HG02852 (cell line): ENCODE results near the gene IGSF3.

Experiments used
- ATAC-seq: cut with Tn5 transposase; IDR thresholded peaks from one replicate; pipeline ENCODE4 v1.9.1; 2021; ENCODE audit warnings: mild to moderate bottlenecking, moderate library complexity; ENCODE audit not compliant: unreplicated experiment

Gene IGSF3

DNA sequence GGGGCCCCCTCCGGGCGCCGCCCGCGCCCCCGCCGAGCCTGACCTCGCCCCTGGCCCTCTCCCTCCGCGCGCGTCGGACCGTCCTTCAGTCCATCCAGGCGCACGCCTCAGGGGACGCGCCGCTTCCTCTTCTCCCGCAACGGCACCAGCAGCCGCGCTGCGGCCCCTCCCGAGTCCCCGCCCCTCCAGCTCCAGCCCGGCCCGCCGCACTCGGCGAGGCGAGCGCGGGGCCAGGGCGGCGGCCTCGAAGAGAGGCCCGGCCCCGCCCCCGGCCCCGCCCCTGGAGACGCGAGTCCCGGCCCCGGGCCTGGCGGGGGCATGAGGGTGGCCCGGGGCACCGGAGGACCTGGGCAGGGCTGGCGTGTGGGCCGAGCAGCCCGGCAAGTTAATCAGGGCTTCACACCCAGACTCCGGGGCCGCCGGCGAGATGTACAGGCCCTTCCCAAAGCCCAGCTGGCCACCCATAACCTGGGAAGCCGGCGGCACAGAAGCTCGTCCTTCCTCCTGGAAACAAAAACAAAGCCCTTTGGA, at the start of gene IGSF3:
IGSF3 (minus strand) TSS at position 159 of the 531 bp plus-strand sequence. CDS start 1,407 bp downstream, outside the sequence.
- peak; percentile 67 for ATAC-seq

DNA sequence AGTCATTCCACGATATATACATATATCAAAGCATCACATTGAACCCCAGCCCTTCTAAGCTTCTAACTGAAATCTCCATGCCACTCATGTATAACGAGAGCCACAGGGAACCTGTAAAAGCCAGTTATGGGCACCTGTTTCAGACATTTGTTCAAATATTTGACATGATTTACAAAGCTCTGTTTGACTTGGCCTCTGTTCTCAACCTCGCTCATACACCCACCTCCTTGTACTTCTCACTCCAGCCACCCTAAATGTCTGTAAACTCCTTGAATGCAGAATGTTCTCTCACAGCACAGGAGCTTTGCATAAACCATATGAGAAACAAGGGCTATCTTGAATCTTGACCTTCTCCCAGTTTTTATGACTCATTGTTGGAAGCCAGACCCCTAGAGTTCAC, 49.8 kb upstream of the IGSF3 start:
- ATAC-seq: no peak

DNA sequence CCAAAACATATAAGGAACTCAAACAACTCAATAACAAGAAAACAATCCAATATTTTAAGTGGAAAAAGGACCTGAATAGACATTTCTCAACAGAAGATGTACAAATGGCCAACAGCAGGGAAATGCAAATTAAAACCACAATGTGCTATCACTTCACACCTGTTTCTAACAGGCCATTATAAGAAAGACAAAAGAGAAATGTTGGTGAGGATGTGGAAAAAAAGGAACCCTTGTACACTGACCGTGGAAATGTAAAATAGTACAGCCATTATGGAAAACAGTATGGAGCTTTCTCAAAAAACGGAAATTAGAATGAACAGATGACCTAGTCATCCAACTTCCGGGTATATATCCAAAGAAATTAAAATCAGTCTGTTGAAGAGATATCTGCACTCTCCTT, 48.9 kb upstream of the IGSF3 start:
- no peak for ATAC-seq

DNA sequence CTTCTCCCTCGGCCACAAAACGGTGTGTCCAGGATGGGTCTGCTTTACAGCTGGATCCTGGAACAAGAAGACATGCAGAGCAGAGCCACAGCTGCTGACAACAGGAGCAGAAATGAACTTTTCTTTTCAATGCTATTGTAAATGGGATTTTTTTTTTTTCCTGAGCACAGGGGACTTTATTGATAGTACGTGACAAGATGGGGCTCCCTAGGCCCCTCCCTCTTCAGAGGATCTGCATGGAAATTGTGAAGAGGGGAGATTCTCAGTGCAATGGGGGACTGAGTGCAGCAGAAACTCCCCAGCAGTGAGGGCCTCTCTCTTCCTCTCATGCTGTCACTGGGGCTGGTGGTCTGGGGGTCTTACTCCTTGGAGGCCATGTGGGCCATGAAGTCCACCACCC, 45.9 kb upstream of the IGSF3 start:
- ATAC-seq: no peak

DNA sequence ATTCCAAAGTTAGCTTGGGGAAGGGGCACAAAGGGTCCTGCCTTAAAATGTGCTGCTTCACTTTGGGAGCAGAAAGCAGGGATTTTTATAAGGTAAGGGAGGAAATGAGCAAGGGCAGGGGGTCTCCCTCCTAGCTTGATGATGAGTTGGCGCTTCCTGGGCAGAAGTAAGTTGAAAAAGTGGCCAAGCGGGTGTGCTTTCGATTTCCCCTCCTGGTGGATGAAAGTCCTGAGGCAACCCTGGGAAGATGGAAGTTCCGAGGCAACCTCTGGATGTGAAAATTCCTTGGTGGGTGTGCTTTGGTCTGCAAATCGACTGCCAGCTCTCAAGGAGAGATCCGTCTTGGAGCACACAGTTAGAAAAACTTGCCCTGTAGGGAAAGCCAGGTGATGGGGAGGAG, 45.0 kb upstream of the IGSF3 start:
- no peak for ATAC-seq

DNA sequence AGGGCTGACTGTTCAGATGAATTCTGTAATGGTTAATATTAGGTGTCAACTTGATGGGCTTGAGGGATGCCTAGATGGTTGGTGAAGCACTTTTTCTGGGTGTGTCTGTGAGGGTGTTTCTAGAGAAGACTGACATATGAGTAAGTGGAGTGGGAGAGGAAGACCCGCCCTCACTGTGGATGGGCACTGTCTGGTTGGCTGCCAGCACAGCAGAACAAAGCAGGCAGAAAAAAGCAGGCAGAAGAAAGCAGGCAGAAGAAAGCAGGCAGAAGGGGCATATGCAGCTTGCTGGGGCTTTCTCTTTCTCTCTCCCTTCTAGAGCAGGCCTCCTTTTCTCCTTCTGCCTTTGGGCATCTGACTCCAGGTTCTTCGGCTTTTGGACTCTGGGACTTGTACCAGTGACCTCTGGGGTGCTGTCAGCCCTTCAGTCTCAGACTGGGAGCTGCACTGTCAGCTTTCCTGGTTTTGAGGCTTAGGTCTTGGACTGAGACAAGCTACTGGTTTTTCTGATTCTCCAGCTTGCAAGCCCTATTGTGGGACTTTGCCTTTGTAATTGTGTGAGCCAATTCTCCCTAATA, 43.8 kb upstream of the IGSF3 start:
- ATAC-seq: no peak

DNA sequence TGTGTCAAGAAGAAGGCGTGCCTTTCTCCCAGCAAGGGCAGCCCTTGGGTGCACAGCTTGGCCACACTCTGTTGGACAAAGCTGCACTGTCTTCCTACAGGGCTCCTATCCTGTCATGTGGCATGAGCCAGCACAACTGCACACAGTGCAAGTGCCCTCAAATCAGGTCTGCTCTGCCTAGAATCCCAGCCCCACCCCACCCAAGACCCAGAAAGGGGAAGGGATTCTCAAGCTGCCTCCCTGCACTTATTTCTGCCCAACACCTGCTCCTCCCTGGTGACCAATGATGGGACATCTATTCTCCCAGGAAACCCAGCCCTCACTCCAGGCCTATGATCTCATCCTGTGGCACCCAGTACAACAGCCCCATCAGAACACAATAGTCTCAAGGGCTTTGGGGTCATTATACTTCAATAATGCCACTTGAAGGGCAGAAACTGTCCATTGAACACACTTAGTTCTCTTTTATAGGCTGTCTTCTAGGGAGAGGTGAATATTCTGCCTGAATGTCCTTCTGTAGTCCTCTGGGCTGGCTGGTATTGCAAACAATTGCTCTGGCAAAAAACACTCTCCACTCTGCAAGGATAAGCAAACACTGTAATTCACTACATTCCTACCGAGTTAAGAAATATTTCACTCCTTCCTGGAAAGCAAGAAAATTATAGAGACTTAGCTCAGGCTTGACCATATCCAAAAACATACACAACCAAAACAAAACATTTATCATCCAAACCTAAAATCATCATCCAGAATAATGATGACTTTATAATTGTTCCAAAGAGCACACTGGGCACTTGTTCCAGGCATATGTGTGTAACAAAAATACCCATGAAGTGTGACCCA, 43.1 kb upstream of the IGSF3 start:
- no peak for ATAC-seq

DNA sequence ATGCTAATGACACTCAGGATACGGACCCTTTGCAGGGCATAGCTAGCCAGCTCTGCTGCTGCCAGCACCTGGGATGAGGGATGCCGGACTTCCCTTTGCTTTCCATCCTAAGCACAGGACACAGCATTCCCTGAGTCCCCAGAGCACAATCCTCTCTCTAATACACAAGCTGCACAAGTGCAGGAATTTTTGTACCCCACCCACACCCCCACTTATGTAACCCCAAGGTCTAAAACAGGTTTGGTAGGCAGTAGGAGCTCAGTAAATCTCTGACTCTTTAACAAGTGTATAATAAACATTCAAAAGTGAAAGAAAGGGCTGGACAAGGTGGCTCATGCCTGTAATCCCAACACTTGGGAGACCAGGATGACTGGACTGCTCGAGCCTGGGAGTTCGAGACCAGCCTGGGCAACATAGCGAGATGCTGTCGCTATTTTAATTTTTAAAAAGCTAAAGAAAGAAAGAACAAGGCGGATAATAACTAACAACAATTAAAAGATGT, 42.2 kb upstream of the IGSF3 start:
- no peak for ATAC-seq

DNA sequence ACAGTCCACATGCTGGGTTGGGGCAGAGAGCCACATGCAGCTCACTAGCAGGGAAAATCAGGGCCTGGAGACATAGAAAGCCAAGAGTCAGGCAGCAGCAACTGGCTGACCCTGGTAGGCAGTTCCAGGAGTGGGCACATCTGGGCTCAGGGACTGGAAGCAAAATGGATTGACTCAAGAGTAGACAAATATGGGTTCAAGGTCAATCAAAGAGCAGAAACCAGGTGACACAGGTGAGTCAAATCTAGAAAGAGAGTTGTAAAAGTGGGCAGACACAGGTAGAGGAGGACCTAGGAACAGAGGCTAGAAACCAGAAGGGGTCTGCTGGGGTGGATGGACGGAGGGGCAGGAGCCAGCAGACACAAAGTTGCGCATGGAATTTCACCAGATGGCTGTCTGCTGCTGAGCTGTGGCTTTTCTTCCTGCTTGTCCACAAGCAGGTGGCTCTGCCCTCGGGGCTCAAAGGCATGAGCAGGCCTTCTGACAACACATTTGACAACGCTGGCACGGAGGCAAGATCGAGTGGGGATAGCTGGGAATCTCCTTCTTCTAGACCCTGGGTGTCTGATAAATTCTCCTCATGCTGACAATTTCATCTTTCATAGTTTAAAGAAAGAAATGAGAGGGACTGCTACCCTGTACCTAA, 40.8 kb upstream of the IGSF3 start:
- ATAC-seq: no peak

DNA sequence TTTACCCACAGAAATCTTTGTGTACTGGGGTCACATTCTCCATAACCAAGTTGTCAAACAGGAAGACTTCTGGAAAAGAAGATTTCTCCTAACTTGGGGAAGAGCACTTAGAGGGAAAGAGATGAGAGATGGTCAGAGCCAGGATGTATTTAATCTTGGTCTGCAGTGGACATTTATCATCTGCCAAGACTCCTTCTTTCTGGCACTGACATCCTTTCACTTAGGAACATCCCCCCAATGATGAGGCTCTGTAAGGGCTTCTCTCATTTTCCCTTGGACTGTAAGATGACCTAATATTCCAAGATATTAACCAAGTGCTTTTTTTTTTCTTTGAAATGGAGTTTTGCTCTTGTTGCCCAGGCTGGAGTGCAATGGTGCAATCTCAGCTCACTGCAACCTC, 39.3 kb upstream of the IGSF3 start:
- ATAC-seq: no peak

DNA sequence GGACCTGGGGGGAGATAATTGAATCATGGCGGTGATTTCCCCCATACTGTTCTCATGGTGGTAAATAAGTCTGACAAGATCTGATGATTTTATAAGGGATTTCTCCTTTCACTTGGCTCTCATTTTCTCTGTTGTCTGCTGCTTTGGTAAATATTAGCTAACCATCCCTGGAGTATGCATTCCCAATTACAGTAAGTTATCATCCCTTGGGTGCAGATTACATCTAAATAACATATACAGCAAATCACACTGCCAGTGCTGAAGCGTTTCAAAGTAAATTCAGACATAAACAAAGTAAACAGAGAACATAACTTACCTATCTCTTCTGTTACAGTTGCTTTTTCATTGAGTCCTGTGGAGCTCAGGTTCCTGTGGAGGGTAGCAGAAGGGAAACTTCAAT, 38.6 kb upstream of the IGSF3 start:
- no peak for ATAC-seq

DNA sequence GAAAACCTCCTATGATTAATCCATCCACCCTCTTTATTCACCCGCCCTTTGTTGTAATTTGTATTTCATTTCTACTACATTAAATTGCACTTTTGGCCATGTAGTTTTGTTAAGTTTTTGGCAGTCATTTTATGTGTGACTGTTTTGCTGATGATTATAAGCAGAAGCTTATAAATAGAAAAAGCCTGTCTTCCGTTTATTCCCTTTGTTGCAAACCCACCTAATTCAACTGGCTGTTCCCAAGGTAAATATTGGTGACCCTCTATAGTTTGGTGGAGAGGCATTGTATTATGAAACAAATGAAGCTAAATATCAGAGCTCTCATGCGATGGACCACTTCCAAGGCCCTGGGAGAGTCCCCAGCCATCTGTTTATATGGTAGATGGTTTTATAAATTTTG, 36.7 kb upstream of the IGSF3 start:
- ATAC-seq: no peak

DNA sequence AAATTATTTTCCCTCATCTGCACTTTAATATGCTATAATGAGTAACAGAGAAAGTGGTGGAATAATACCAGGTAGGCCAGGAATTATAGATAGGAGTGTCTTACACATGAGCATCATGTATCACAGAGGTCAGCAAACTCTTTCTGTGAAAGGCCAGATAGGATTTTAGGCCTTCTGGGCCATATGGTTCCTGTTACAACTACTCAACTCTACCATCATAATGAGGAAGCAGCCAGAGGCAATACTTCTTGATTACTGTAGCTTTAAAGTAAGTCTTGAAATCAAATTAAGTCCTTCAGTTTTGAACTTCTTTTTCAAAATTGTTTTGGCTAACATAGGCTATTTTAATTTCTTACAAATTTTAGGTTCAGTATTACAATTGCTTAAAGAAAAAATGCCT, 32.1 kb upstream of the IGSF3 start:
- ATAC-seq: no peak

DNA sequence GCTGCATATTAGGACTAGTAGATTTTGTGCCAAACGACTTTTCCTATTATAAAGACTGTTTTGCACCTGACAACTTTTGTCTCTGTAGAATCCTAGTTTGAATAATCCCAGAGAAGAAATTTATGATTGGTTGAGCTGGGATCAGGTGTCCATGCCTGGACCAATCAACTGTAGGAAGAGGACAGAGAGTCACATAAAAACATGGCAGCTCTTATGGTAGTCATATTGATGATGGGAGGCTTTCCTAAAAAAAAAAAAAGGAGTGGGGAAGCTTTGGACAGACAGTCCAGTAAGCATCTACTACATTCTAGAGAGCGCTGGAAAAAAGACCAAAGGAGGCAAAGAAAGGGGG, 30.7 kb upstream of the IGSF3 start:
- ATAC-seq: no peak

DNA sequence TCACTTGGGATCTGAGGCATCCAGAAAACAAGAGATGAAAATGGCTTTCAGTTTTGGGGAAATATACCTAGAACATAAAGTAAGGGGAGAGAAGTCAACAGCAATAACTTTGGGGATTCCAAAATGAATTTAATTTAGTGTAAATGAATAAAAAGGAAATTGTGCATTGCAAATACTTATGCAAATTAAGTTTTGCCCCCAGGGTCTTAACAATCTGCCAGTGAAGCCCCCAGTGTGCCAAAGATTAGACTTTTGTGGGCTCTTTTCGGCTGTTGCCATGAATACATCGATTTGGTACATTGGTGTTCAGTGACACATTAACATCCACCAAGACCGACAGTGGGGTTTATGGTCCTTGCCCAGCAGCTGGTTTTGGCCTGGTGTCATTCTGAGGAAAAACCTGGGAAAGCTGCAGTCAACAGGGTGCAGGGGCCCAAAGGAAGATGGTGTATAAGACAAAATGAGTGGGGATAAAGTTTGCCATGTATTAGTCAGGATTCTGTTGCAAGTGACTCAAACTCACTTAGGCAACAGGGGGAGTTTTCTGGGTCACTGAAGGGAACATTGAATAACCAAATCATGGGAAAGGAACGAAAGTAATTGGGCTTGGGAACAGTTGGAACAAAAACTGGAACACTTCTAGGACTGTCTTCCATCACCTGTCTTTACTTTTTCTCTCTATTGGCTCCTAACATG, 30.2 kb upstream of the IGSF3 start:
- no peak for ATAC-seq

DNA sequence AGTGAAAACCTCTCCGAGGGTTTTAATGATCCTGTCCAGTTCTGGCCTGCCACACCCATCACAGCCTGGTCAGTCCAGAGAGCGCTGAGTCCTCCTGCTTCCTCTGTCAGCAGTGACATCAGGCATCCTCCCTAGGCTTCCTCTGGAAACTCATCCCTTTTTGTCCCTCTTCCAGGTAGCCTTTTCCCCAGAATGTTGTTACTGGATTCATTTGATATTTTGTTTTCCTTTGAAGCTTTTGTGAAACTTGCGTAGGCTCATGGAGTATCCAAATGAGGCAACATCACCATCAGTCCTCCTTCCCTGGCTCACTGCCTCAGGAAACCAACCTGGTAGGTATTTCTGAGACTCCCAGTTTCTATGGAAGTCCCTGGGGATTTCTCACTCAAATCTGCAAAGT, 27.0 kb upstream of the IGSF3 start:
- no peak for ATAC-seq

DNA sequence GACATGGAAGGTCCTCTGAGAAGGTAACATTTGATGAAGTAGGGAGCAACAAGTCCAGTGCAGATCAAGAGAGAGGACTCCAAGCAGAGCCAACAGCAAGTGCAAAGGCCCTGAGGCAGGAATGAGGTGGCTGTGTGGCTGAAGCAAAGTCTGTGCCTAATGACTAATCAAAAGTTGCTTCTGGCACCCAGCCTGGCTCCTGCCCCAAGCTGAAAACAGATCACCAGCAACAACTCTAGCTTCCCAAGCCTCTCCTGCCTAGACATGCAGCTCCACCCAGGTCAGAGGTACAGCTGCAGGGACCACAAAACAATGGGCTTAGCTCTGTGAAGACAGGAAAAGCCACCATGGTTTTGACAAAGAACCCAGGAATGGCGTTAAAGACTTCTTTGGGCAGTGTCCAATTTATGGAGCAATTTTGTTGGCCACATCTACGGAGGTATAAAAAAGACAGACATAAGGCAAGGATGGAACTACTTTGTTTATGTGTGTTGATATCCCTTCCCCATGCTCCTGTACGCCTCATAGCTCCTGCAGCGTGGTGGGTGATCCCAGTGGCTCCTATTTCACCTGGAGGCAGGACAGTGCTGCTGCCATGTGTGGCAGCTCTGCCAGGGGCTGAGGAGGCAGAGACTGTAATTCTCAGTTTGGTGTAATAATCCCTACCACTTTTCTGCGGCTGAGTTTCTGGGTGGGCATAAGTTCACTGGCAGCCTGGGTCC, 26.4 kb upstream of the IGSF3 start:
- ATAC-seq: no peak

DNA sequence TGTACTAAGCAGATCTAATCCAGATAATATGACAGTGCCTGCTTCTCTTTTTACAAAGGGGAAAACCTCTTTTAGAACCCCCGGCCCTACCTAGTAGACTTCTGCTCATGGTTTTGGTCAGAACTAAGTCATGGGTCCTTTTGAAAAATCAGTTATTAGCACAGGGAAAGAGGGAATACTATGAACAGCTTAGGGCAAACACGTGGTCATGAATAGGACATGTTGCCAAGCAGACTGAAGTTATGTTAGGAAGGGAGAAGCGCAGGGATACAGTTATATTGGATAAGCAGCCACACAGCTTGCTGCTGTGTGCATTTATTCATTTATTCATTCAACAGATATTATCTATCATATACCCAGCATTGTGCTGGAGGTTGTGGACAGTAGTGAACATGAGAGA, 25.3 kb upstream of the IGSF3 start:
- ATAC-seq: no peak

DNA sequence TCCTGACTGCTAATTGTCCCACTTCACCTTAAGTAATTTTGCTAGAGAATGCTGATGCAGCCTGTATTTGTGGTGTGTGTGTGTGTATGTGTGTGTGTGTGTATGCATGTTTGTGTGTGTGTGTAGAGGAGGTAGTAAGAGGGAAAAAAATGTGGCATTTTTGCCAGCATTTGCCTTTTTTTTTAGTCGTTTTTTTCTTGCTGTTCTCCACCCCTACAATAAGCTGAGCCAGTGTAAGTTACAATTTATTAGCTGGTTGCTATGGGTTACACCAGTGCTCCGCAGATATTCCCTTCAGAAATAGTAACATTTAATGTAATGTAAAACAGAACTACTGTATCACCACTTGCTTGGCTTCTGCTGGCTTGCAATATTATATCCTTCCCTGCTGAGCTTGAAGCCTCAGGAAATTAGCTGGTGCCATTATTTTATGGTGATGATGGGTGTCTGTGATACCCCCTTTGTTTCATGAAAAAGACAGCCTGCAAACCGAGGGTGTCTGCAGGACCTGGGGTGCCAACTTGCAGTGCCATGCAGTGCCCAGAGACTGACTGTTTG, 23.4 kb upstream of the IGSF3 start:
- no peak for ATAC-seq

DNA sequence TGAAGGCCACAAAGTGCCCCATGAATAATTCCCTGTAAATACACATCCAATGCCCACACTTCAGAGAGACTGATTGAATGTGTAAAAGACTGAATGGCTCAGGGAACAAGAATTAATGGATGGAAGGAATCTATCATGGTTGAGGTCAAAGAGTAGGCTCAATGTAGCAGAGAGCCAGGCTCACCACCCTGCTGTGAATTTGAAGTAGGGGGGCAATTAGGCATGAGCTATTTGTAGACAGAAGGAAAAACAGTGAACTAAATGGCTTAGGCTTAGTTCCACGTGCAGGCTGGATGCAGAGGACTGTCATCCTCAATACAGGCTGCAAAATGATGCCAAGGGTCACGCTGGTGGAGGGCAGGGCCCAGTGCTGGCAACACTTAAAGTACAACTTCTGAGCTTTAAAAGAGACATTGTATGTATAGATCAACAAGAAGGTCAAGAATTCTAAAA, 22.9 kb upstream of the IGSF3 start:
- ATAC-seq: no peak
